Type B pancreatic cell (in vitro differentiated cells): ENCODE data around the gene RACGAP1. TPM values are rescaled to one million over a fixed set of nuclear protein-coding genes. Genes with fewer than 3 reads are reported as not detected.

Source experiments
- DNase-seq: peaks from one replicate; pipeline ENCODE4 v3.0.0; 2021; ENCODE audit warnings: mixed read lengths; ENCODE audit not compliant: unreplicated experiment; ENCODE audit errors: extremely low spot score
- H3K27ac Mint-ChIP-seq: 2 replicates; pipeline ENCODE4 v1.8.0; 2021; ENCODE audit warnings: mild to moderate bottlenecking, mixed read lengths
- H3K27me3 Mint-ChIP-seq: 2 replicates; pipeline ENCODE4 v1.8.0; 2021; ENCODE audit warnings: mixed read lengths
- H3K36me3 Mint-ChIP-seq: 2 replicates; pipeline ENCODE4 v1.8.0; 2021; ENCODE audit warnings: mixed read lengths
- H3K4me1 Mint-ChIP-seq: one replicate; pipeline ENCODE4 v1.8.0; 2021; ENCODE audit warnings: mixed read lengths; ENCODE audit not compliant: unreplicated experiment
- H3K4me3 Mint-ChIP-seq: 2 replicates; pipeline ENCODE4 v1.8.0; 2021; ENCODE audit warnings: mild to moderate bottlenecking, mixed read lengths
- H3K9me3 Mint-ChIP-seq: 2 replicates; pipeline ENCODE4 v1.8.0; 2021; ENCODE audit warnings: mixed read lengths
- total RNA-seq: library from RNA; stranded (reverse); gene quantifications from 2 replicates; pipeline ENCODE4 v1.2.1, GENCODE V29; 2021; ENCODE audit warnings: low replicate concordance
- TF ChIP-seq, protein P1 (sequence below): fragments of 200-600 bp; sonication (generic); conservative IDR thresholded peaks from 2 replicates; pipeline ENCODE4 v1.5.0; 2021; ENCODE audit warnings: antibody characterized with exemption, mild to moderate bottlenecking

The RACGAP1 gene
- total RNA-seq, 1 donor from 2014 or later = 70.6 TPM

DNA sequence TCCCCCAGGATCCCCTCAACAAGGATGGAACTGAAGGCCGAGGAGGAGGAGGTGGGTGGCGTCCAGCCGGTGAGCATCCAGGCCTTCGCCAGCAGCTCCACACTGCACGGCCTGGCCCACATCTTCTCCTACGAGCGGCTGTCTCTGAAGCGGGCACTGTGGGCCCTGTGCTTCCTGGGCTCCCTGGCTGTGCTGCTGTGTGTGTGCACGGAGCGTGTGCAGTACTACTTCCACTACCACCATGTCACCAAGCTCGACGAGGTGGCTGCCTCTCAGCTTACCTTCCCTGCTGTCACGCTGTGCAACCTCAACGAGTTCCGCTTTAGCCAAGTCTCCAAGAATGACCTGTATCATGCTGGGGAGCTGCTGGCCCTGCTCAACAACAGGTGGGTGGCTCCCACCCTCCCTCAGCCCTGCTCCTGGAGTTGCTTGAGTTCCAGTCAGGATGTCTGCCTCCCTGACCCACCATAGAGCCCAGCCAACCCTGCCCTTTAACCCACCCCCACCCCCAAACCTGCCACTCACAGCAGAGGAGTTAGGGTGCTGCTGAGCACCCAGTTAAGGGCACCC lies 33.5 kb upstream of the RACGAP1 start:
- TF ChIP-seq, protein P1, sequence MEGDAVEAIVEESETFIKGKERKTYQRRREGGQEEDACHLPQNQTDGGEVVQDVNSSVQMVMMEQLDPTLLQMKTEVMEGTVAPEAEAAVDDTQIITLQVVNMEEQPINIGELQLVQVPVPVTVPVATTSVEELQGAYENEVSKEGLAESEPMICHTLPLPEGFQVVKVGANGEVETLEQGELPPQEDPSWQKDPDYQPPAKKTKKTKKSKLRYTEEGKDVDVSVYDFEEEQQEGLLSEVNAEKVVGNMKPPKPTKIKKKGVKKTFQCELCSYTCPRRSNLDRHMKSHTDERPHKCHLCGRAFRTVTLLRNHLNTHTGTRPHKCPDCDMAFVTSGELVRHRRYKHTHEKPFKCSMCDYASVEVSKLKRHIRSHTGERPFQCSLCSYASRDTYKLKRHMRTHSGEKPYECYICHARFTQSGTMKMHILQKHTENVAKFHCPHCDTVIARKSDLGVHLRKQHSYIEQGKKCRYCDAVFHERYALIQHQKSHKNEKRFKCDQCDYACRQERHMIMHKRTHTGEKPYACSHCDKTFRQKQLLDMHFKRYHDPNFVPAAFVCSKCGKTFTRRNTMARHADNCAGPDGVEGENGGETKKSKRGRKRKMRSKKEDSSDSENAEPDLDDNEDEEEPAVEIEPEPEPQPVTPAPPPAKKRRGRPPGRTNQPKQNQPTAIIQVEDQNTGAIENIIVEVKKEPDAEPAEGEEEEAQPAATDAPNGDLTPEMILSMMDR = no peak
- Mint-ChIP-seq H3K4me1 (peaks cover 18% of the 10 kb centered on the region), H3K36me3 (peaks cover 7% of the 10 kb centered on the region), H3K4me3 (peak overlapping the region; percentile 75), H3K9me3 (no peaks in the 10 kb centered on the region), H3K27me3 (peaks cover 47% of the 10 kb centered on the region), H3K27ac (no peak overlapping the region)
- peak; percentile 52 for DNase-seq

DNA sequence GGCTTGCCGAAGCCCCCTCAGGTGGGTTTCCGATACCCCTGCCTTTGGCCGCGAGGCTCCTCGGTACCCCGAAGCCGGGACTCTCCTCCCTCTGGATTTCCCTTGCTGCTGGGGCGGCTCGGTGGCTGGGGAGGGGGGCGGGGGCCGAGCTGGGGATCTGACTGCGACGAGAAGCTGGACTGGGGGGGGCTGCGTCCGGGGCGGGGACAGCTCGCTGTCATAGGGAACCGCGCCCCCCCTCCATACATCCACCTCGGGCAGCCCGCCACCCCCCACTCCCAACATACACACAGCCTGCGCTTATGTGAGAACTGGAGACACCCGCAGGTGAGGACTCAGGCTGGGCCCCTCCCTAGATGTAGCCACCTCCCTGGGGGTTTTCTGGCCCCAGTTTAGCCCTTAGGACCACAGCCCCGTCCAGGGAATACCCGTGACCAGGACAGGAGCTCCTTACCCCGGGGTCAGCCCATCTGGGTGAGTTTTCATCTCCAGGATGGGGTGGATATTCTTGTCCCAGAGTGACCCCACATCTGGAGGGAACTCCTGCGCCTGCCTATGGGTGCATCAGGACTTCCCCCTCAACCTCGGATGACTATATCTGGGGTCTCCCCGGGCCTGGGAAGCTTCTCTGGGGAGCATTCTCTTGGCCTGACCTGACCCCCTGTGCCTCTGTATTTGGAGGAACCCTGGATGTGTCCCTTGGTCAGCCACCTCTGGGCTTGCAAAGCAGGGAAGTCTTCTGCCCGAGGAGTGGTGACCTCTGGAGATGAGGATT lies 32.8 kb upstream of the RACGAP1 start:
- Mint-ChIP-seq H3K36me3 (peaks cover 7% of the 10 kb centered on the region), H3K4me1 (peaks cover 18% of the 10 kb centered on the region), H3K27me3 (peaks cover 55% of the 10 kb centered on the region), H3K27ac (no peak overlapping the region), H3K4me3 (peak overlapping the region; percentile 75), H3K9me3 (no peaks in the 10 kb centered on the region)
- DNase-seq = no peak
- TF ChIP-seq, protein P1 = no peak

DNA sequence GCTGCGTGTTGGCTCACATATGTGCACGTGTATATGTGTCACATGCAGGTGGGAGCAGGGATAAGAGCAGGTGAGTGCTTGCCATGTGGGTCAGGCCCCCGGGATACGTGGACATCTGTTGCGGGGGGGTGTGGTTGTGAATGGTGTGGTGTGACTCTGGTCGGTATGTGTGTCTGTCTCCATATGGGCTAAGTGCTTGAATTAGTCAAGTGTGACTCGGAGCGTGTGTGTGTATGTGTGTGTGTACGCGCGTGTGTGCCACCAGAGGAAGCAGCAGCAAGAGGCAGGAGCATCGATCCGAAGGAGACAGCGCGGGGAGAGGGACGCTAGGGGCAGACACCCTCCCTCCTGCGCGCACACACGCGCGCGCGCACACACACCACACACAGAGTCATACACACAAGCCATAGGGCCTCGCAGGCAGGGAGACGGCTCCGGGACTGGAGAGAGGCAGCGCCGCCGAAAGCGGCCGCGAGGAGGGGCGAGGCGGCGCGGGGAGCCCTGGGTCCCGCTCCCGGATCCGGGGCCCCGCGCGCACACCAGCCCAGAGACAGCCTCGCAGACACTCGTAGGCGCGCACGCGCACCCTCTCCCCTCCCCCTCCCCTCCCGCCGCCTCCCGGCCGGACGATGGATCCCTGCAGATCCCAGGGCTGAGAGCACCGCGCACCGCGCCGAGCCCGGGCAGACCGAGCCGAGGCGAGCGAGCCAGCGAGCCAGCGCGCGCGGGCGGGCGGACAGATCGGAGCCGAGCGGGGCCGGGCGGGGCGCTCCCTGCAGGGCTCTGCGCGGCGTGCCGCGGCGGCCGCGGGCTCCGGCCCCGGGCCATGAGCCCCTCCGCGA lies 31.9 kb upstream of the RACGAP1 start, which contains the start of gene ASIC1:
Gene ASIC1, plus strand, starts transcription at position 597 of the 842 bp plus-strand sequence. CDS start 1,171 bp downstream, outside the sequence.
- H3K36me3 Mint-ChIP-seq = peaks cover 7% of the 10 kb centered on the region
- peaks cover 18% of the 10 kb centered on the region for H3K4me1 Mint-ChIP-seq
- TF ChIP-seq, protein P1 = peak; percentile 46
- no peaks in the 10 kb centered on the region for H3K9me3 Mint-ChIP-seq
- peak within 1 kb of the TSS; percentile 95 for H3K4me3 Mint-ChIP-seq
- H3K27me3 Mint-ChIP-seq = peaks cover 62% of the 10 kb centered on the region
- DNase-seq = peak; percentile 83
- peak within 1 kb of the TSS; percentile 56 for H3K27ac Mint-ChIP-seq

DNA sequence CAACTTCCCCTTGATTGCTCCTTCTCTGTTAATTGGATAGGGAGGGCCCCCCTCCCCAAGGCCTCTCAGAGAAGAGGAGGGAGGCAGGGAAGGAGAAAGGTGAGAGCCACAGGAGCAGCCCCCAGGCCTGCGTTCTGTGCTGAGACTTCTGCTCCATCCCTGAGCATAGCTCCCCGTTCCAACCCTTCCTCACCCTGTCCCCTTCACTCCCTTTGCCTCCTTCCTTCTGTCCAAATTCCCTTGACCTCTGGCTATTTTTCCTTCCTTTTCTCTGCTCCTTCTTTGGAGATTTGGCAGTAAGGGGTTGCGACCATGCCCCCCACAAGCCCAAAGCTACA lies 31.3 kb upstream of the RACGAP1 start:
- no peak for DNase-seq
- peaks cover 7% of the 10 kb centered on the region for H3K36me3 Mint-ChIP-seq
- TF ChIP-seq, protein P1 = no peak
- peaks cover 18% of the 10 kb centered on the region for H3K4me1 Mint-ChIP-seq
- H3K4me3 Mint-ChIP-seq = peak overlapping the region; percentile 95
- H3K27ac Mint-ChIP-seq = peak overlapping the region; percentile 56
- H3K9me3 Mint-ChIP-seq = no peaks in the 10 kb centered on the region
- H3K27me3 Mint-ChIP-seq = peaks cover 65% of the 10 kb centered on the region

DNA sequence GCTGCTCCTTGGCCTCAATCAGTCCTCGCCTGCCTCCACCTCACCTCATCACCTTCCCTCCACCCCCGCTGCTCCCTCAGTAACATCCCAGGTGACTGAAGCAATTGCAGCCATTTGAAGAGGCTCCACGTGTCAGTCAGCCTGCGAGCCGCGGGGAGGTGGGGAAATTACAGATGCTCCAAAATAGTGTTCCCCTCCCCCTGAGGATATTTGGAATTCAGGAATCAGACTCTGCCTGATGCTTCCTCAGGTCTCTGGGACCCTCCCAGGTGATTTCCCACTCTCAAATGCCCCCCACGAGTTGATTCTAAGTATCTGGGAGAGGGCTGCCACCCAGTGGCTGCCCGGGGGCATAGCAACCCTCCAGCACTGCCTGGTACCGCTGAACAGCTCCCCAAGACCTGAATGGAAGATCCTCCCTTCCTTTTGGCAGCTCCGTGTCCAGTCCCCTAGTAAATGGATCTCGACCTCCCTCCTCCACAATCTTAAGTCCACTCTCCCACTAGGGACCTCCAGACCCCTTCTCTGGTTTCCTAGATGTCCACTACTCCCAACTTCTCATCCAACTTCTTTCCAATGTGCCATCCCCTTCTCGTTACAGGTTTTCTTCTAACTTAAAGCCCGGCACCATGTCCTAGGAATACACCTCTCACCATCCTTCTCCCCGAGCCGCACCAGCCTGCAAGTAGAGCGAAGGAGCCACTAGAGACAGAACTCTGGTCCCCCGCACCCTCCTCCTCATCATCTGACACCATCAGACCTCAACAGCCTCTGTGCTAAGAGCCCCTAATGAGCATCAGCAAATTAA lies 30.7 kb upstream of the RACGAP1 start:
- peaks cover 3% of the 10 kb centered on the region for H3K36me3 Mint-ChIP-seq
- no peak for DNase-seq
- peak overlapping the region; percentile 69 for H3K4me3 Mint-ChIP-seq
- peak overlapping the region; percentile 18 for H3K27ac Mint-ChIP-seq
- peaks cover 18% of the 10 kb centered on the region for H3K4me1 Mint-ChIP-seq
- no peaks in the 10 kb centered on the region for H3K9me3 Mint-ChIP-seq
- TF ChIP-seq, protein P1 = peak; percentile 97
- H3K27me3 Mint-ChIP-seq = peaks cover 66% of the 10 kb centered on the region
